NCI-H128 (cell line): Measurements from ENCODE around the gene FRMD4A.

Experiments used
- DNase-seq: peaks from one replicate; lab custom pipeline; 2025; ENCODE audit not compliant: unreplicated experiment; lab: John Stamatoyannopoulos, UW

FRMD4A gene

GRCh38 chr10:14345262-14345661 is 14.5 kb upstream of the FRMD4A start:
- no peak for DNase-seq

- DNase-seq, result no peak
Observed at GRCh38 chr10:14340051-14340744, 9.5 kb upstream of the FRMD4A start.

GRCh38 chr10:14336736-14337135 is 6.0 kb upstream of the FRMD4A start:
- DNase-seq, result no peak

GRCh38 chr10:14334771-14335170 is 4.0 kb upstream of the FRMD4A start:
- no peak for DNase-seq

GRCh38 chr10:14333606-14334005 is 2.9 kb upstream of the FRMD4A start:
- DNase-seq, result no peak

- DNase-seq, result no peak
Observed at GRCh38 chr10:14332903-14333302, 2.2 kb upstream of the FRMD4A start.

- DNase-seq, result no peak
Observed at GRCh38 chr10:14329746-14330173, 964 bp downstream of the FRMD4A start.

GRCh38 chr10:14328881-14329672 is 1.6 kb downstream of the FRMD4A start:
- DNase-seq, result no peak

GRCh38 chr10:14327527-14327926 is 3.2 kb downstream of the FRMD4A start:
- no peak for DNase-seq

GRCh38 chr10:14326581-14326980 is 4.1 kb downstream of the FRMD4A start:
- DNase-seq, result no peak

GRCh38 chr10:14325325-14325955 is 5.3 kb downstream of the FRMD4A start:
- no peak for DNase-seq

- no peak for DNase-seq
Observed at GRCh38 chr10:14322526-14323188, 8.1 kb downstream of the FRMD4A start.

GRCh38 chr10:14318007-14318406 is 12.7 kb downstream of the FRMD4A start:
- no peak for DNase-seq

- no peak for DNase-seq
Observed at GRCh38 chr10:14312014-14312413, 18.7 kb downstream of the FRMD4A start.

GRCh38 chr10:14311206-14311957 is 19.3 kb downstream of the FRMD4A start:
- DNase-seq, result no peak

- no peak for DNase-seq
Observed at GRCh38 chr10:14309593-14309992, 21.1 kb downstream of the FRMD4A start.

- no peak for DNase-seq
Observed at GRCh38 chr10:14306190-14306589, 24.5 kb downstream of the FRMD4A start.

- no peak for DNase-seq
Observed at GRCh38 chr10:14304046-14304445, 26.7 kb downstream of the FRMD4A start.

GRCh38 chr10:14302035-14302434 is 28.7 kb downstream of the FRMD4A start:
- no peak for DNase-seq

- DNase-seq, result no peak
Observed at GRCh38 chr10:14299556-14299955, 31.2 kb downstream of the FRMD4A start.
